Umbilical cord (tissue), 2 donors: Measurements from ENCODE around the gene APBB1. TPM values are rescaled to one million over a fixed set of nuclear protein-coding genes. Genes with fewer than 3 reads are reported as not detected.

Experiments used
- DNase-seq: peaks from one replicate; pipeline ENCODE4 v3.0.0-alpha.2; 2015; ENCODE audit warnings: low spot score
- total RNA-seq: library from RNA; depleted of rRNA; stranded (reverse); fragments of >200 nt; gene quantifications from one replicate; pipeline ENCODE4 v1.2.3, GENCODE V29; 2014; ENCODE audit warnings: low replicate concordance; ENCODE audit not compliant: insufficient read depth

APBB1 gene
- total RNA-seq, 1 donor from 2014 or later, result 28.9 TPM

- DNase-seq, result no peak
Observed at GRCh38 chr11:6391537-6392134, 27.3 kb downstream of the APBB1 start.

- no peak for DNase-seq
Observed at GRCh38 chr11:6390718-6391469, 28.0 kb downstream of the APBB1 start.

- DNase-seq, result peak; percentile 95
Observed at GRCh38 chr11:6389905-6390717, 28.8 kb downstream of the APBB1 start, which contains the start of gene SMPD1. Gene SMPD1, plus strand, starts transcription at chr11:6390474. Its CDS starts 125 bp downstream, at chr11:6390599.

- DNase-seq, result no peak
Observed at GRCh38 chr11:6388748-6389147, 30.1 kb downstream of the APBB1 start.

GRCh38 chr11:6387811-6388599 lies 30.9 kb downstream of the APBB1 start:
- DNase-seq, result no peak

GRCh38 chr11:6385046-6385777 lies 33.7 kb downstream of the APBB1 start:
- peak; percentile 50 for DNase-seq

- DNase-seq, result no peak
Observed at GRCh38 chr11:6378640-6378989, 40.3 kb downstream of the APBB1 start.

- no peak for DNase-seq
Observed at GRCh38 chr11:6377902-6378639, 40.8 kb downstream of the APBB1 start.

GRCh38 chr11:6371825-6372224 lies 47.1 kb downstream of the APBB1 start:
- DNase-seq, result no peak

GRCh38 chr11:6365659-6366058 lies 53.2 kb downstream of the APBB1 start:
- DNase-seq, result no peak

GRCh38 chr11:6362873-6363678 lies 55.8 kb downstream of the APBB1 start:
- DNase-seq, result peak; percentile 85

GRCh38 chr11:6362185-6362872 lies 56.6 kb downstream of the APBB1 start:
- DNase-seq, result peak; percentile 14

GRCh38 chr11:6360183-6360582 lies 58.7 kb downstream of the APBB1 start:
- no peak for DNase-seq

GRCh38 chr11:6357222-6357621 lies 61.7 kb downstream of the APBB1 start:
- no peak for DNase-seq

- no peak for DNase-seq
Observed at GRCh38 chr11:6356503-6357055, 62.3 kb downstream of the APBB1 start.

GRCh38 chr11:6354651-6355485 lies 64.0 kb downstream of the APBB1 start:
- no peak for DNase-seq

- DNase-seq, result peak; percentile 44
Observed at GRCh38 chr11:6353367-6353987, 65.4 kb downstream of the APBB1 start.
